ENCODE measurements around the gene ZNRF2.

GRCh38 chr7:30282735-30283134 lies 1.7 kb upstream of the ZNRF2 start:
- TF ChIP-seq EZH2 (IDR thresholded peaks at IDR 0.05; ENCODE audit: borderline replicate concordance, low read length) (no peak), CTCF (conservative IDR thresholded peaks at IDR 0.05 in 1 of 2, IDR thresholded peaks at IDR 0.05 in 1 of 2; ENCODE audit: extremely low read depth in 1 of 2, insufficient read depth in 1 of 2, low read depth in 1 of 2, low read length in 2 of 2) (no peak)

All from mammary epithelial cell (primary cell).